GM19324 (cell line): ENCODE data around the gene SLC18A3.

Experiments
- ATAC-seq: cut with Tn5 transposase; IDR thresholded peaks from one replicate; pipeline ENCODE4 v1.9.1; 2021; ENCODE audit warnings: mild to moderate bottlenecking, moderate library complexity; ENCODE audit not compliant: unreplicated experiment, low FRiP score

The SLC18A3 gene

DNA sequence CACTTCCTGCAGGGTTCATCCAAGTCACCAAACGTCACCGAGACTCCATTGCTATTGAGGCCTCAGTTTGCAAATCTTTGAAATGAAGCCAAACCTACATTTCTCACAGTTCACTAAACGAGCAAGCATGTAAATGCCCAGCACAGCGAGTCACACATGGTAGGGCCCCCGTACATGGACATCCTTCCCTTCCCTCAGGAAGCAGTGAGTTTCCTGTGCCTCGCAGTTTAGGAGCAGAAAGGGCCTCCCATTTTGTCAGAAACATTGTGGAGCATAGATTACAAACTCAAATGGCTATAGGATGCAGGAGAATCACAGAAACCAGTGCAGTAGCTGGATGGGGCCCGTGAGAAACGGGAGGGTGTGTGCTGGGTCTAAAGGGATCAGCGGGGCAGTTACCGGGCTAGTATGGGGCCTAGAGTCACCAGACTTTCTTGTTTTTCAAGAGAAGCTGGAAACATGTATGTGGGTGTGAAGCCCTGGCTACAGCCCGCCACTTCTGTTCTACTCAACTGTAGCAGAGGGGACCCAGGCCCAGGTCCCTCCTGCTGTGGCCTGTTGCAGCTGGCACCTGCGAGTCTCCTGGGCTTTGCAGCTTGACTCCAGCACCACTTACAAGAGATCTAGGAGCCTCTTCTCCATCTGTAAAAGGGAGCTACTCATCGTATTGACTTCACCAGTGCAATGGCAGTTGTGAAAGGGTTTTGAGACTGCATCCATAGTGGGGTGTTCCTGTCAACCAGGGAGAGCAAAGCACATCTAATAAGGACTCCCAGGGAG, 14.2 kb upstream of the SLC18A3 start:
- no peak for ATAC-seq

DNA sequence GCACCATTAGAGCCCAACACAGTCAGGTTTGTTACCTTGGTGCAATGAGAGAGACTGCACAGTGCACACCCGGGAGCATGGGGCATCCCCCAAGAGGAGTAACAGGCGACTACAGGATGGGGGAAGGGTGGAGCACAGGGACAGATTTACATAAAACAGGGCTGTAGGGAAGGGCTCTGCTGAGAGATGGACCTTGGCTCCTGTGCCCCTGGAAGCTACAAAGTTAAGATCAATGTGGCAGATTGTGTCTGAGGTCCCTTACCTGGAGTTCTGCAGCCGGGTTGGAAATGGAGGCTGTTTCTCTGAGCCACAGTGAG, 13.7 kb upstream of the SLC18A3 start:
- no peak for ATAC-seq

DNA sequence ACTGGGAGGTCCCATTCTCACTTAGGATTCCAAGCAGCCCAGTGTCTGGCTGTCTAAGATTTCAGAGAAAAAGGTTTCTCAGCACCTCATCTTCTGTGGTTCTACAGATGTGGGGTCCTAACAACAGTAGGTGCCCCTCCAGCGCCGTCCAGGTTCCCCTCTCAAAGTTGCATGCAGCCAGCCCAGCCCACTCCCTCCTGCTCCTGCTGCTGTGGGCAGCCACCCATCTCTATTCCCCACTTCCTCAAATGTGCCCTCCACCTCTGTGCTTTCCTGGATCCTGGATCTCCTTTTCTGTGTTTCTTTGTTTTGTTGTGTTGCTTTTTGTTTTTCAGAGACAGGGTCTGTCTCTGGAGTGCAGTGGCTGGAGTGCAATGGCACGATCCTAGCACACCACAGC, 13.3 kb upstream of the SLC18A3 start:
- ATAC-seq: no peak

DNA sequence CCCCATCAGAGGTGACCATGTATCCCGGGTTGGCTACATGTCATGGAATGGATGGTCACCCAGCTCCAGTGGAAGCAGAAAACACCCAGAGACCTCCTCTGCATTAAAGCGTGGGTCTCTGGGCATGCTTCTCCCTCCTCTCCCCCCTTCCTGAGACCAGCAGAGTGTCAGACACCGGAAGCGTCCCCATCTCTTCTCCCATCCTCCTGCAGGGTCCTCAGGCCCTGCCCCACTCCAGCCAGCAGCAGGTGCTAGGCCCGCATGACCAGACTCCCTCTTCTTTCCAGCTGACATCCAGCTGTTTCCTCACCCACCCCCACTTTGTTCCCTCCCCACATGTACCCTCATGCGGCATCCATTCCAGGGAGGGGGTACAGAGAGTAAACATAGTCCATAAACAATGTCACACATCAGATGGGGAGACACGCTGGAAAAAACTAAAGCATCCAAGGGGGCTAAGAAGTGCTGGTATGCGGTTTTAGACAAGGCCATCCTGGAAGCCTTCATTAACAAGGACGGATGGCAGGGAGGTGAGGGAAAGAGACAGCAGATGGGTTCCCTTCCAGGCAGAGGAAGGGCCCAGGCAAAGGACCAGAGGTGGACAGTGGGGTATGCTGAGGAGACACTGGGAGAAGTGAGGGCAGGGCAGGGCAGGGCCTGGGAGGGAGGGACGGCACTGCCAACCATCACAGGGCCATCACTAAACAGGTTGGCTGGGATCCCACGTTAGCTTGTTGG, 12.5 kb upstream of the SLC18A3 start:
- no peak for ATAC-seq

DNA sequence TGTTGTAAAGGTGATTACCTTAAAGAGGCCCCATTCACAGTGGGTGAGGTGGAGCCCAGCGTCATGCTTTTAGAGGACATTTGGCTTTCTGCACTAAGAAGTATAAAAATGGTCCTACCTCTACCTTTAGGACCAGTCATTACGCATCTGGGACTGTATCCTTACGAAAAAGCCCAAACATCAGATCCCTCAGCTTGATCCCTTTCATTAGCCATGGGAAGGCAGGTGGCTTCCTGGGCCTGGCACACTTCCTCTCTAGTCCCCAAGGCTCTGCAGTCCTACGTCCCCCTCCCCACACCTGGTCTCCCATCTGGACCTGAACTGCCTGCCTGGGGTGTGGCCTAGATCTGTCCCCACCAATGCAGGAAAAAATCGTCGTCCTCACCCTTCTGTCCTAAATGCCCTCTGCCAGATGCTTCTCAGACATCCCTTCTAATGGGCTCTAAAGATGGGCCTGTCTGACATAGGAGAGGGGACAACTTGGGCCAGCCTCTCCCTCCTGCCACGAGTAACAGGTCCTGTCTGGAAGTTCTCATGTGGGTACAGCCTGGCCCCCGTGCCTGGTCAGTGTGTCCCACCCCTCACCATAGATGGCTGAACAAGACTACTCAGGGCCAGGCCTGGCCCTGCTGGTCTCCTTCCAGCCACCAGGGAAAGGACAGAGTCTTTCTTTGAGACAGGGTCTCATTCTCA, 11.8 kb upstream of the SLC18A3 start:
- ATAC-seq: no peak

DNA sequence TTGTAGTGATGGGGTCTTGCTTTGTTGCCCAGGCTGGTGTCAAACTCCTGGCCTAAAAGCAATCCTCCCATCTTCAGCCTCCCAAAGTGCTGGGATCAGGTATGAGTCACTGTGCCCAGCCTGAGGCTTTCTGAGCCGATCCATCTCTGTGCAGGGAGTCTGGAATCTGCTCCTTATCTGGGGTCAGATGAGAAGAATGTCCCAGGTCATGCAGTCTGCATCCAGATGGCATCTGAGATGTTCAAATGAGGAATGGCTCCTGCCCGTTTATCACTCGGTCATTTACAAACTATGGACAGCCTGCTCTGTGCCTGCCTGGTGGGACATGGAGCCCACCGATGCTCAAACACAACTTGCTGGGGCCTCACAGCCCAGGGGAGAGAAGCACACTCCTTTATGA, 11.1 kb upstream of the SLC18A3 start:
- ATAC-seq: no peak

DNA sequence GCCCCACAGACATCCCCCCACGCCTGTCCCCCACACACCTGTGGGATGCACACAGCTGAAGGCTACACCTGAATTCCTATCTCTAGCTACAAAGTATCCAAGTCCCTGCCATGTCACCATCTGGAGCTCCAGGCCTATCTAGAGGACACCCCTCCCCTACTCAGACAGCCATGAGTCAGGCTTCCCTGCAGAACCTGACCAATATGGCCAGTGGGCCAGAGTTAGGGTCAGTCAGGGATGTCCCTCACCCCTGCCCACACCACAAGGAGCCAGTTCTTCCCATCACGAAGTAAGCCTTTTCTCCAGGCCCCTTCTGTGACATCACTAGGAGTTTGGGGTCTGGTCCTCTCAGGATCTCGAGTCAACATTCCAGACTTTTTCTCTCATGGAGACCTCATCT, 10.6 kb upstream of the SLC18A3 start:
- no peak for ATAC-seq

DNA sequence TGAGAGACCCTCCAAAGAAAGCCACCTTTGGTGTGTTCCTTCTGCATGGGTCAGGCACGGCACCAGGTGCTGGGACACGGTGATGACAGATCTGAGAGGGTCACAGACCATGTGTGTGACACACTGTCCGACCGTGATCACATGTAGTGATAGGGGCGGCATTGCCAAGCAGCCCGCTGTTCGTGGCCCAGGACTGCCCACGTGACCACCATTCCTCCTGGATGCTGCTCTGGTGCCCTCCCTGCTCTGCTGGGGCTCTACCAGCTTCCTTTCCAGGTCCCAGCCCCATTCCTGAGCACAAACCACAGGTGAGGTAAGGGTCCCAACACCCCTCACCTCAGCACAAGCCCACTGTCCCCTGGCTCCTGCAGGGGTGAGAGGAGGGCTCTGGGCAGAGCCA, 10.1 kb upstream of the SLC18A3 start:
- no peak for ATAC-seq

DNA sequence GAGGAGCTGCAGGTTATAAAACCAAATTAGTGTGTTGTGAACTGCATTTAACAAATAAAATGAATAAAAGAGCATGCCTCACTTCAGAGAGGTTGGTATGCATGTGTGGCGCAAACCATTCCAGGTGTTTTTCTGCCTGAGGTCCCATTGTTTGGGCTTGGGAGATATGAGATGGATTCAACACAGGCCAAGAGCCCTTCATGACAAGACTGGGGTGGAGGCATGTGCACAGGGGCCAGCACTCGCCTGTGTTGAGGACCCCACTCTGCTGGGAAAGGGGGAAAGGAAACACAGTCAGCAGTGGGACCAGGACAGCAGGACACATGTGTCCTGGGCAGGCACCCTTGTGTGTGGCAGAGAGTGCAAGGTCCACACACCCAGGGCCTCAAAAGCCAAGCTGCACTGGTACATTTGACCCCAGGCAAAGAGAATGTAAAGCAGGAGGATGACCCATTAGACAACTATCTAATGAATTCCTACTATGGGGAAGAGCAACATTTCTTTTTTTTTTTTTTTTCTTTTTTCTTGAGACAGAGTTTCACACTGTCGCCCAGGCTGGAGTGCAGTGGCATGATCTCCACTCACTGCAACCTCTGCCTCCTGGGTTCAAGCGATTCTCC, 9.2 kb upstream of the SLC18A3 start:
- no peak for ATAC-seq

DNA sequence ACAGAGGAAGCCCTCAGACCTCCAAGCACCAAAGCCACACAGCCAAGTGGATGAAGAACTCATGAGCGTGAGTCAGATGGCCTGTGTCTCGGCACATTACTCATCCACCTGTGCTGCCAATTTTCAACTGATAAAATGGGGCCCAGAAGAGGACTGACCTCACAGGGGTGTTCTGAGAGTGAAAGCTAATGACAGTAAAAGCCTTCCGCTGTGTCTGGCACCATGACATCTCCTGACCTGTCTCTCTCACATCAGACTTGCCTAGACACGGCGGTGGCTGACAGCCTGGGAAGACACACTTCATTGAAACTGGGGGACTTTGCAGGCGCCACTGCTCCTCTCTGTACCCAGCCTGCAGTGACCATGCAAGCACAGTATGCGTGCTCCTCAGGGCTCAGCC, 8.3 kb upstream of the SLC18A3 start:
- ATAC-seq: no peak

DNA sequence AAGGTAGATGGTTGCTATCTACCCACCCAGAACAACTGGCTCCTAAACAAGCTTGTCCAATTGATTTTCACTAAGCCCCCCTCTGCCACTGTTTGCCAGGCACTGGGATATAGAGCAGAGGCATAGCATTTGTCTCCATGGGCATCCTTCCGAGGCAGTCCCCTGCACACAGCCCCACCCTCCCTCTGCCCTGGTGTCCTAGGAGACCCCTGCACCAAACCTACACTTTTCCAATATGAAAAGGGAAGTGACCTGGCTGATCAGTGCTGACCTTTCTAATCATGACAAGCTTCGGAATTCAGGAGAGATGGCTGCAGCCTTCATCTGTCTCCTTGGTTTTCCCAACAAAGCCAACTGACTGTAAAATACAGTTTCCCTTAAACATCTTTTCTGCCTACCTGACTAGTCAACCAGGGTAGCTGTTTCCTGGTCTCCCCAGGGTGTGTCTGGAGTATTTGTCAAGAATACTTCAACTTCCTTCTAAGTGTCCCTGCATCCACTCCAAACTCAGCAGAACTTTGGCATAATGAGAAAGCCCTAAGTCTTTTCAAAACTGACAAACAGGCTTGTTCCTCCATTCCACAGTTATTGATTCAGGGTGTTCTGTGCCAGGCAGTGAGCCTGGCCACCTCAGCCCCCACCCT, 7.6 kb upstream of the SLC18A3 start:
- ATAC-seq: no peak

DNA sequence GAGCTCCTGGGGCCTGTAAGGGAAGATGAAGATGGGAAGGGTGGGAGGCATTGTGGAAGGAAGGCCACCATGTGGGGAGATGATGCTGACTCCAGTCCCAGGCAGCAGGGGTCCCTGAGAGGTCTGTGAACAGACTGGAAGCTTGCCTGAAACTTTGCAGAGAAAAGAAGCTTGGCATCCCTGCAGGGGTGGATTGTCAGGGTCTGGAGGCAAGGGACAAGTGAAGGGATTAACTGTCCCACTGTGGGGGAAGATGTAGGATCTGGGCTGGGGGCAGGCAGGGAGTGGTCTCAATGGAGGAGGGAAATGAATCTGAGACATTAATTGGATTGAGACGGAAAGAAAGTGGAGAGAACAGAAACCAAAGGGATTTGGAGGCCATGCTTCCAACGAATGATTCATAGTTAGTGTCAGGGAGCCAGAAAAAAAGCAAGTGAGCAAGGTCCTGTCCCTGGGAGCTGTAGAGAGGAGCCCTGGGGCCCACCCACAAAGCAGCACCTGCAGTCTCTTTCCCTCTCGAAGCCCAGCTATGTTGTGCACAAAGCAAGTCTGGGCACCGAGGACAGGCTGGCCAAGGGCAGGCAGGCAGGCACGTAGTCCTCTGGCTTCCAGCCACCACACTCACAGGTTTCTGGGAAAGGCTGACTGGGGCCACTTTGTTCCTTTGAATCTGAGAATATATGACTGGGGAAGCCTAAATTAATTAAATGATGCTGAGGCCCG, 4.7 kb upstream of the SLC18A3 start:
- no peak for ATAC-seq

DNA sequence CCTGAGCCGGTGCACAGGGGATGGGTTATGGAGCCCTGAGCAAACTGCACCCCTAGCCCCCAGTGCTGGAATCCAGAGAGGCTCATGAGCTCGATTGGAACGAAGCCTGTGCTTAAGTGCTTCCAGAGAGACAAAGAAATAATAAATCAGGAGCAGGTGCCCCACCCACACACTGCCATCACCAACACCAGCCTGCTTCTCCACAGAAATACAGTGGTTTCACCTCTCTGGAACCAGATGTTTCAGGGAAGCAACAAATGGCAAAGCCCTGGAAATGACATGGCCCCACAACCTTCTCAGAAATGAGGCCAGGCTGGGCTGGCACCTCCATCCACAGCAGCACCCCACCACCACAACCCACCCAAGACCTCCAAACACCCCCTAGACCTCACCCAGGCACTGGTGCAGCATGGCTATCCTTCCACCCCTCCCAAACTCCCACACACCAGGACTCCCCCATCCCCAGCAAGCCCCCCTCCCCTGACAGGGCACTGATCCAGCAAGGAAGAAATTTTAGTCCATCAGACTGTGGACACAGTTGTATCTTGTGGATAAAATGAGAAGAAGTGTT, 4.1 kb upstream of the SLC18A3 start:
- no peak for ATAC-seq

DNA sequence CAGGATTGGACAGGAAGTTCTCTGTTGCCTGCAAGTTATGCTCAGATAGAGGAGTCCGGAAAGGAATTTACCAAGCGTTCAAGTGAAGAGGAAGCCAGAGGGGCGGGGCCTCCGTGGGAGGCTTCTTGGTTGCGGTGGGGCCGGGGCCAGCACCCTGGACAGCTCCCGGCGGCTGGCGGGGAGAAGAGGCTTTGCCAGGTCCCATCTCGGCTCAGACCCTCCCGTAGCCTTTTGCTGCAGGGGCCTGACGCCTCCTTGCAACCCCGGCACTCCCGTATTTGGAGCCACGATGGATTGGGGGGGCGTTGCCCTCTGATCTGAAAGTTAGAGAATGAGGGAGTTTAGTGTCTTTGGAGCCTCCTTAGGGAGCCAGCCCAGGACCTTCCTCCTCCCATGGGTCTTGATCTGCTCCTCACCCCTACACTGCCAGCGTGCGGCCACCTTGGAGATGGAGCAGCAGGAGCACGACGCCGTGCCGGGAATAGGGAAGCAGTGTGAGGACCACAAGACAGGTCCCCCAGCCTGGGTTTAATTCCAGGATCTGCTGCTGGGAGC, 3.1 kb upstream of the SLC18A3 start:
- ATAC-seq: peak; percentile 57

DNA sequence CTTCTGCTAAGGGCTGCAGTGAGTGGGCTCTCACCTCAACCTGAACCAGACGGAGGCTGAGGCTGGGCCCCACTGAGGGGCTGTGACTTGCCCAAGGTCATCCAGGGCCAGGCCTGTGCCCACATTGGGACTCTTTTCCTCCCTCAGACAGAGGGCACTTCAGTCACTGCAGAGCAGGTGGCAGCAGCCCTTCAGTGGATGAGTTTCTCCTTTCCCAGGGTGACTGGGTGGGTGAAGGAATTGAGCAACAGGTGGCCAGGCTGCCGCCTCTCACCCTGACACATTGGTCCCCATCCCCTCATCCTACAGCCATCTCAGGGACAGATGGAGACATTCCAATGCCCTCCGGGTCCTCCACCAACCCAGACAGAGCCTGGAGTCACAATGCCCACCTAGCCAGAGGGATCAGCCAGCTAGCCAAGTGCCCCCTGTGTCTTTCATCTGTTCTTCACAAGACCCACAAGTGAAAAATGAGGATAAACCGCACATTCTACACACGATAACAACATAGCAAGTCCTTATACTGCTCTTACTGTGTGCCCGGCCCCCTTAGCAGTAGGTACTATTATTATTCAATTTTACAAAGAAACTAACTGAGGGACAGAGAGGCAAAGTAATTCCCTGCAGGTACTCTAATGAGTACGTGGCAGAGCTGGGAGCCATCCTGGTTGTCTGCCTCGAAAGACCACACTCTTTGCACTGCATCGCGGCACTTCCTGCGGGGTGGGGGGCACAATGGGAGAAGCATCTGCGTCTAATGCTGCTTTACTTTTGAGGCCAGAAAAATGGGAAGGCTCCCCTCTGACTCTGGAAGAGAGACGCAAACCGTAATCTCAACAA, 1.7 kb upstream of the SLC18A3 start:
- no peak for ATAC-seq

DNA sequence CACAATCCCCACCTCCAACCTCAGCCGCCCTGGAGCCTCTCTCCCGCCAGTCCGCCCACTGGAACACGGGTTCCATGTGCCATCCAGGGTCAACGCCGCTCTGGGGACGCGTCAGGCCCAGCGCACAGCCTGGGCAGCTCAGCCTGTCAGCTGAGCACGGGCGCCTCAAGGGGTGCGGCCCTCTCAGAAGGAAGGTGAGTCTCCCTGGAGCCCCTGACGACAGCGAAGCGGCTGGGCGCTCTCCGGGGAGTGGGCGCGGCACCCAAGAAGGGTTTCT, 1.2 kb upstream of the SLC18A3 start:
- no peak for ATAC-seq

DNA sequence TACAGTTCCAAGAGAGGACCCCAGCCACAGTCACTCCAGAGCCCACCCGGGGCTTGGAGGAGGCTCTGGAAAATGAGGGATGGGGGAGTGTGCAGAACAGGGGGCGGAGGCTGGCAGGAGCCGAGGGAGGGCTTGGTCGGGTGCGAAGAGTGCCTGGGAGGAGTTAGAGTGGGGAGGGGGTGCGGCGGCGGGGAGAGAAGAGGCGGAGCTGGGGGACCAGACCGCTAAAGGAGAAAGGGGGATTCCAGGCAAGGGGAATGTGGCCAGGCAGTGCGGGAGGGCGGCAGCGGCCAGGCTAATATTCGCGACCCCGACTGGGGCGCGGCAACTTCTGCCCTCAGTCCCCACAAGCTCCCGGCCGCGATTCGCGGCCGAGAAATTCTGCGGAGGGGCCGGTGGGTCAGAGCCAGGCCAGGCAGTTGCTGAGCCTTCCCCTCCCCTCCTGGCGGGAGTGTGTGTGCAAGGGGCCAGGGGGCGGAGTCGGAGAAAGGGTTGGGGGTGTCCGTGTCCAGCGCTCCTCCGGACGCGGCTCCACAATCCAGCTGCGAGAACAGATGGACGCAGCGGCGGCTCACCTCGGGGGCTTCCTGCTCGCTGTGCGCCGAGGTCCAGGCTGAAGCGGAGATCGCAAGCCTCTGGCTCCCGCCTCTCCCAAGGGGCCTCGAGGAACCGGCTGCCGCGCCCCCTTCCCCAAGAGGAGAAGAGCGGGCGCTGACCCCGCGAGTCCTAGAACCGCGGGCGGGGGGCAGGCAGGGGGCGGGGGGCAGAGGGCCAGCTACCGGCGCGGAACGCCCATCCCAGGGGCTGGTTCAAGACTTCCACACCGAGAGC, 612 bp upstream of the SLC18A3 start:
- no peak for ATAC-seq
